GM18499 (cell line): Measurements from ENCODE around the gene MITF.

Source experiments
- ATAC-seq: cut with Tn5 transposase; IDR thresholded peaks from one replicate; pipeline ENCODE4 v1.9.1; 2021; ENCODE audit warnings: moderate number of reproducible peaks; ENCODE audit not compliant: insufficient read depth, unreplicated experiment

Gene MITF

GRCh38 chr3:69867941-69868505 is 128.8 kb downstream of the MITF start:
- ATAC-seq: no peak

- ATAC-seq: no peak
Observed at GRCh38 chr3:69868841-69869420, 129.7 kb downstream of the MITF start.

GRCh38 chr3:69869643-69870042 is 130.4 kb downstream of the MITF start:
- no peak for ATAC-seq

- no peak for ATAC-seq
Observed at GRCh38 chr3:69871251-69871650, 132.0 kb downstream of the MITF start.

GRCh38 chr3:69871868-69872267 is 132.6 kb downstream of the MITF start:
- ATAC-seq: no peak

GRCh38 chr3:69872783-69873378 is 133.6 kb downstream of the MITF start:
- ATAC-seq: no peak

GRCh38 chr3:69876073-69876472 is 136.8 kb downstream of the MITF start:
- ATAC-seq: no peak

- ATAC-seq: no peak
Observed at GRCh38 chr3:69878254-69878653, 139.0 kb downstream of the MITF start.

GRCh38 chr3:69879051-69879450 is 139.8 kb downstream of the MITF start:
- ATAC-seq: no peak

- no peak for ATAC-seq
Observed at GRCh38 chr3:69880069-69880640, 140.9 kb downstream of the MITF start.

GRCh38 chr3:69881051-69881450 is 141.8 kb downstream of the MITF start:
- ATAC-seq: no peak

- no peak for ATAC-seq
Observed at GRCh38 chr3:69881756-69882428, 142.6 kb downstream of the MITF start.

- no peak for ATAC-seq
Observed at GRCh38 chr3:69882560-69882959, 143.3 kb downstream of the MITF start.

GRCh38 chr3:69888040-69888942 is 149.0 kb downstream of the MITF start:
- no peak for ATAC-seq

- ATAC-seq: no peak
Observed at GRCh38 chr3:69888943-69889315, 149.7 kb downstream of the MITF start.

- ATAC-seq: no peak
Observed at GRCh38 chr3:69890084-69890483, 150.8 kb downstream of the MITF start.

GRCh38 chr3:69890691-69891090 is 151.4 kb downstream of the MITF start:
- no peak for ATAC-seq

GRCh38 chr3:69892706-69893105 is 153.4 kb downstream of the MITF start:
- no peak for ATAC-seq

- no peak for ATAC-seq
Observed at GRCh38 chr3:69893274-69893673, 154.0 kb downstream of the MITF start.

- ATAC-seq: no peak
Observed at GRCh38 chr3:69896095-69896494, 156.8 kb downstream of the MITF start.
